Measurements from ENCODE around the gene GPR15LG.

DNA sequence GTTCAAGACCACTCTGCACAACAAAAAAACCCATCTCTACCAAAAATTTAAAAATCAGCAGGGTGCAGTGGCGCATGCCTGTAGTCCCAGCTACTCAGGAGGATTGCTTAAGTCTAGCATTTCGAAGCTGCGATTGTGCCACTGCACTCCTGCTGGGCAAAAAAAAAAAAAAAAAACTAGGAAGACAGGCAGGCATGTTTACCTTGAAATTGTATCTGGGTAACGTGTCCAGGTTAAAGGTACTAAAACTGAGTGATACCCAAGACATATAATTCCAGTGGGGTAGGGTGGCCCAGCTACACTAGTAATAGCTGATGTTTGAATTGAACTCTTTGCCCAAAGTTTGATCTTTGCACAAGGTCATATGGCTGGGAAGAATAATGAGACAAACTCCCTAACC, 18.1 kb upstream of the GPR15LG start:
- TF ChIP-seq ZFP3 (CRISPR knock-in tag; IDR thresholded peaks at IDR 0.05) (no peak), ZC3H10 (CRISPR knock-in tag; IDR thresholded peaks at IDR 0.05) (no peak), ESRRG (CRISPR knock-in tag; IDR thresholded peaks at IDR 0.05) (no peak), SNAI2 (CRISPR knock-in tag; IDR thresholded peaks at IDR 0.05) (no peak), ISL1 (CRISPR knock-in tag; IDR thresholded peaks at IDR 0.05) (no peak), TOX (CRISPR knock-in tag; IDR thresholded peaks at IDR 0.05; ENCODE audit: borderline replicate concordance) (no peak), ZNF8 (CRISPR knock-in tag; IDR thresholded peaks at IDR 0.05) (no peak), ARNTL (CRISPR knock-in tag; IDR thresholded peaks at IDR 0.05; ENCODE audit: borderline replicate concordance, low read depth) (no peak), ZFP30 (CRISPR knock-in tag; IDR thresholded peaks at IDR 0.05) (no peak), BACH2 (CRISPR knock-in tag; IDR thresholded peaks at IDR 0.05; ENCODE audit: borderline replicate concordance) (no peak)
- TF ChIP-seq, protein P1, sequence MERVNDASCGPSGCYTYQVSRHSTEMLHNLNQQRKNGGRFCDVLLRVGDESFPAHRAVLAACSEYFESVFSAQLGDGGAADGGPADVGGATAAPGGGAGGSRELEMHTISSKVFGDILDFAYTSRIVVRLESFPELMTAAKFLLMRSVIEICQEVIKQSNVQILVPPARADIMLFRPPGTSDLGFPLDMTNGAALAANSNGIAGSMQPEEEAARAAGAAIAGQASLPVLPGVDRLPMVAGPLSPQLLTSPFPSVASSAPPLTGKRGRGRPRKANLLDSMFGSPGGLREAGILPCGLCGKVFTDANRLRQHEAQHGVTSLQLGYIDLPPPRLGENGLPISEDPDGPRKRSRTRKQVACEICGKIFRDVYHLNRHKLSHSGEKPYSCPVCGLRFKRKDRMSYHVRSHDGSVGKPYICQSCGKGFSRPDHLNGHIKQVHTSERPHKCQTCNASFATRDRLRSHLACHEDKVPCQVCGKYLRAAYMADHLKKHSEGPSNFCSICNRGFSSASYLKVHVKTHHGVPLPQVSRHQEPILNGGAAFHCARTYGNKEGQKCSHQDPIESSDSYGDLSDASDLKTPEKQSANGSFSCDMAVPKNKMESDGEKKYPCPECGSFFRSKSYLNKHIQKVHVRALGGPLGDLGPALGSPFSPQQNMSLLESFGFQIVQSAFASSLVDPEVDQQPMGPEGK (CRISPR knock-in tag; IDR thresholded peaks at IDR 0.05; ENCODE audit: borderline replicate concordance): no peak
- TF ChIP-seq, protein P2, sequence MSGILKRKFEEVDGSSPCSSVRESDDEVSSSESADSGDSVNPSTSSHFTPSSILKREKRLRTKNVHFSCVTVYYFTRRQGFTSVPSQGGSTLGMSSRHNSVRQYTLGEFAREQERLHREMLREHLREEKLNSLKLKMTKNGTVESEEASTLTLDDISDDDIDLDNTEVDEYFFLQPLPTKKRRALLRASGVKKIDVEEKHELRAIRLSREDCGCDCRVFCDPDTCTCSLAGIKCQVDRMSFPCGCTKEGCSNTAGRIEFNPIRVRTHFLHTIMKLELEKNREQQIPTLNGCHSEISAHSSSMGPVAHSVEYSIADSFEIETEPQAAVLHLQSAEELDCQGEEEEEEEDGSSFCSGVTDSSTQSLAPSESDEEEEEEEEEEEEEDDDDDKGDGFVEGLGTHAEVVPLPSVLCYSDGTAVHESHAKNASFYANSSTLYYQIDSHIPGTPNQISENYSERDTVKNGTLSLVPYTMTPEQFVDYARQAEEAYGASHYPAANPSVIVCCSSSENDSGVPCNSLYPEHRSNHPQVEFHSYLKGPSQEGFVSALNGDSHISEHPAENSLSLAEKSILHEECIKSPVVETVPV (CRISPR knock-in tag; IDR thresholded peaks at IDR 0.05): no peak
- TF ChIP-seq, protein P3, sequence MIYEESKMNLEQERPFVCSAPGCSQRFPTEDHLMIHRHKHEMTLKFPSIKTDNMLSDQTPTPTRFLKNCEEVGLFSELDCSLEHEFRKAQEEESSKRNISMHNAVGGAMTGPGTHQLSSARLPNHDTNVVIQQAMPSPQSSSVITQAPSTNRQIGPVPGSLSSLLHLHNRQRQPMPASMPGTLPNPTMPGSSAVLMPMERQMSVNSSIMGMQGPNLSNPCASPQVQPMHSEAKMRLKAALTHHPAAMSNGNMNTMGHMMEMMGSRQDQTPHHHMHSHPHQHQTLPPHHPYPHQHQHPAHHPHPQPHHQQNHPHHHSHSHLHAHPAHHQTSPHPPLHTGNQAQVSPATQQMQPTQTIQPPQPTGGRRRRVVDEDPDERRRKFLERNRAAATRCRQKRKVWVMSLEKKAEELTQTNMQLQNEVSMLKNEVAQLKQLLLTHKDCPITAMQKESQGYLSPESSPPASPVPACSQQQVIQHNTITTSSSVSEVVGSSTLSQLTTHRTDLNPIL (CRISPR knock-in tag; IDR thresholded peaks at IDR 0.05; ENCODE audit: low read depth): no peak

Measured in SK-N-SH treated with all-trans-retinoic acid at 6 μM for 48 hours (cell line).